Transverse colon (tissue), 4 donors: ENCODE data around the gene OSBPL10. TPM values are rescaled to one million over a fixed set of nuclear protein-coding genes. Genes with fewer than 3 reads are reported as not detected.

Experiments
- DNase-seq: peaks from one replicate; pipeline ENCODE4 v3.0.0-alpha.2; 2019
- H3K27ac ChIP-seq, 4 donors: fragments of 200-600 bp; sonication (generic); 2 replicates each; pipeline ENCODE4 v1.5.1; 2016 to 2018; ENCODE audit warnings: inconsistent platforms in 4 of 4
- H3K27me3 ChIP-seq: fragments of 200-600 bp; sonication (generic); 2 replicates; pipeline ENCODE4 v1.5.1; 2017; ENCODE audit warnings: inconsistent platforms
- H3K36me3 ChIP-seq, 4 donors: fragments of 200-600 bp; sonication (generic); 2 replicates each; pipeline ENCODE4 v1.5.1; 2017 to 2019; ENCODE audit warnings: inconsistent platforms in 4 of 4
- H3K4me1 ChIP-seq, 4 donors: fragments of 200-600 bp; sonication (generic); 2 replicates each; pipeline ENCODE4 v1.5.1; 2017 to 2020; ENCODE audit warnings: inconsistent platforms in 4 of 4
- H3K4me3 ChIP-seq, 4 donors: fragments of 200-600 bp; sonication (generic); 1 replicate in 1 of 4; 2 replicates in 3 of 4; pipeline versions ENCODE4 v1.5.1 to v1.6.1; 2017 to 2019; ENCODE audit warnings: inconsistent platforms in 4 of 4
- H3K9me3 ChIP-seq, 2 donors: fragments of 200-600 bp; sonication (generic); 2 replicates each; pipeline ENCODE4 v1.5.1; 2017 to 2019; ENCODE audit warnings: inconsistent platforms in 2 of 2
- EP300 ChIP-seq: sonication (generic); formaldehyde crosslinking; IDR thresholded peaks from one replicate; pipeline ENCODE4 v1.6.1; 2017; ENCODE audit warnings: antibody characterized with exemption, low read depth
- POLR2A ChIP-seq: fragments of 450-650 bp; IDR thresholded peaks from one replicate; pipeline ENCODE4 v1.6.1; 2016; ENCODE audit warnings: antibody characterized with exemption, mild to moderate bottlenecking, moderate library complexity
- POLR2AphosphoS5 ChIP-seq, 3 donors: sonication (generic); formaldehyde crosslinking; IDR thresholded peaks; one replicate each; pipeline ENCODE4 v1.6.1; 2016; ENCODE audit warnings: antibody characterized with exemption in 3 of 3
- WGBS, 2 donors: methylation state at CpG; one replicate each; pipeline ENCODE4 v1.1.5; 2018; ENCODE audit warnings: low coverage in 1 of 2; 5-methylcytosine and 5-hydroxymethylcytosine counted together
- in situ Hi-C, 4 donors: fragments of 200-750 bp; cut with MboI; loops; one replicate each; pipeline versions ENCODE4 v1.15.0 to v1.15.1; 2017; ENCODE audit warnings: low sequenced_read_pairs in 3 of 4, low pct_ligation_motif_present in 1 of 4, low pct_unique_long_range_greater_than_20kb in 1 of 4
- intact Hi-C: fragments of 100-400 bp; cut with DNase I; formaldehyde crosslinking; loops from one replicate; pipeline ENCODE4 v1.15.1; 2023; ENCODE audit warnings: low total_unique reads
- total RNA-seq, 4 donors: library from RNA; depleted of rRNA; stranded (reverse); fragments of >200 nt; gene quantifications; one replicate each; pipeline ENCODE4 v1.1.0, GENCODE V29; 2016
- TF ChIP-seq, protein P1 (sequence below), 5 experiments: fragments of 200-600 bp in 3 of 5; fragments of 450-650 bp in 2 of 5; sonication (generic) in 3 of 5; IDR thresholded peaks; 1 replicate in 2 of 5; 2 replicates in 3 of 5; pipeline ENCODE4 v1.5.1; 2016 to 2017; ENCODE audit warnings: antibody characterized with exemption in 5 of 5, inconsistent platforms in 3 of 5, mild to moderate bottlenecking in 2 of 5, moderate library complexity in 1 of 5

The OSBPL10 gene
- total RNA-seq, 4 donors from 2014 or later = 10.0 to 34.8 (median 19.5) TPM

DNA sequence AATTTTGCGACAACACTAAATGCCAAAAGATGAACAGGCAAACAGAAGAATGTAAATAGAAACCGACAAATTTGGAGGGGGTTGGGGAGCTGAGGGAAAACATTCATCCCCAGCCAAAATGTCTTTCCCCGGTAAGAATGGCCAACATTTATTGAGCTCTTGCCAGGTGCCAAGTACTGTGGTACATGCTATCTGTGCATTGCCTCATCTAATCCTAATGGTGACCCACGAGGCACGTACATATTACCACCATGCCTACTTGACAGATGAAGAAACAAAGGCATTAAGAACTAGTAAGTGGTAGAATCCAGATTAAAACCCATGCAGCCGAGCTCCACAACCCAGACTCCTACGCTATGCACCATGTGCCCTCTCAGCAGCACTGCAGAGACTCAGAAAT, 242.7 kb downstream of the OSBPL10 start:
- Histone ChIP-seq H3K27me3 (no peaks in the 10 kb centered on the region), H3K4me1 (peaks cover 0 to 3% (median 0%) of the 10 kb centered on the region in 4 donors), H3K27ac (no peak overlapping the region), H3K9me3 (no peaks in the 10 kb centered on the region), H3K36me3 (no peaks in the 10 kb centered on the region), H3K4me3 (no peak overlapping the region)
- no peak for DNase-seq
- WGBS, 2 donors = 40 to 77% methylated on average over 3 to 7 of the region's 7 CpGs
- intact Hi-C loops (no loop called here), in situ Hi-C loops (no loop called here)
- no peak for TF ChIP-seq POLR2A
- TF ChIP-seq, protein P1, sequence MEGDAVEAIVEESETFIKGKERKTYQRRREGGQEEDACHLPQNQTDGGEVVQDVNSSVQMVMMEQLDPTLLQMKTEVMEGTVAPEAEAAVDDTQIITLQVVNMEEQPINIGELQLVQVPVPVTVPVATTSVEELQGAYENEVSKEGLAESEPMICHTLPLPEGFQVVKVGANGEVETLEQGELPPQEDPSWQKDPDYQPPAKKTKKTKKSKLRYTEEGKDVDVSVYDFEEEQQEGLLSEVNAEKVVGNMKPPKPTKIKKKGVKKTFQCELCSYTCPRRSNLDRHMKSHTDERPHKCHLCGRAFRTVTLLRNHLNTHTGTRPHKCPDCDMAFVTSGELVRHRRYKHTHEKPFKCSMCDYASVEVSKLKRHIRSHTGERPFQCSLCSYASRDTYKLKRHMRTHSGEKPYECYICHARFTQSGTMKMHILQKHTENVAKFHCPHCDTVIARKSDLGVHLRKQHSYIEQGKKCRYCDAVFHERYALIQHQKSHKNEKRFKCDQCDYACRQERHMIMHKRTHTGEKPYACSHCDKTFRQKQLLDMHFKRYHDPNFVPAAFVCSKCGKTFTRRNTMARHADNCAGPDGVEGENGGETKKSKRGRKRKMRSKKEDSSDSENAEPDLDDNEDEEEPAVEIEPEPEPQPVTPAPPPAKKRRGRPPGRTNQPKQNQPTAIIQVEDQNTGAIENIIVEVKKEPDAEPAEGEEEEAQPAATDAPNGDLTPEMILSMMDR (IDR thresholded peaks at IDR 0.05) = no peak
- no peak for TF ChIP-seq POLR2AphosphoS5 (IDR thresholded peaks at IDR 0.05)
- no peak for TF ChIP-seq EP300

DNA sequence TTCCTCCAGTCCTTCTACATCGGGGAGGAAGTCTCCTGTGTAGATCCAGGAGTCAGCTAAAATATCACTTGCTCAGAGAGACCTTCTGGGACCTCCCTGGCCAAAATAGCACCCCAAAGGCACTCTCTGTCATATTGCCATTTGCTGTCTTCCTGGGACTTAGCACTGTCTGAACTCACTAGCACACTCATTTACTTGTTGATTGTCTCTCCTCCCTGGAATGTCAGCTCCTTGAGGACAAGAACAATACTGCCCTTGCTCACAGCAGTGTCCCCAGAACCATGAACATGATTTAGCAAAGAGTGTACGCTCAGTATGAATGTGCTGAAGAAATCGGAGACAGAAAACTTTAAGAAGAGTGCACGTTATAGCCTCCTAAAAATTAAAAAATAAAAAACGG, 245.4 kb downstream of the OSBPL10 start:
- H3K27me3 ChIP-seq = no peaks in the 10 kb centered on the region
- TF ChIP-seq, protein P1 (IDR thresholded peaks at IDR 0.05) = no peak
- no peak for TF ChIP-seq POLR2A
- no peak for TF ChIP-seq POLR2AphosphoS5 (IDR thresholded peaks at IDR 0.05)
- no peak for TF ChIP-seq EP300
- H3K9me3 ChIP-seq = no peaks in the 10 kb centered on the region
- H3K4me1 ChIP-seq = peaks cover 0 to 3% (median 0%) of the 10 kb centered on the region in 4 donors
- no peaks in the 10 kb centered on the region for H3K36me3 ChIP-seq
- H3K4me3 ChIP-seq = no peak overlapping the region
- in situ Hi-C loops (no loop called here), intact Hi-C loops (no loop called here)
- WGBS, 2 donors = 86 to 89% methylated on average over 5 of the region's 5 CpGs
- H3K27ac ChIP-seq = no peak overlapping the region
- no peak for DNase-seq

DNA sequence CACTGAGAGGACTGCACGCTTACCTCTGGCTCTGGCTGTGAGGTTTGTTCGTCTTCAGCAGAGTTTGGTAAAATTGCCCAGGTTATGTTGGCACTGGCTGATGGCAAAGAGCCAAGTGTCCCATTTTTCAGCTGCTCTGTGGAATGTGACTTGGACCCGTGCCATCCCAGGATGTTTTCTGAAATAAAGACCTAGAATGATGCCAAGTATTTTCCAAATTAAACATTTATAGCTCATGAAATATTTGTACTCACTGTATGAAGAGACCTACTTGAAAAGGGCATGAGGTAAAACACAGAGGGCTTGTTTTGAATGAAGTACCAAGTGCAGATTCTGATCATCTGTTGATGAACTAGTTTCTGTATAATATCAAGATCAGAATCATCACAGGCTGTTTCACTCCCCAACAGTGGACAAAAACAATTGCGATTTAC, 247.8 kb downstream of the OSBPL10 start:
- Histone ChIP-seq H3K27me3 (no peaks in the 10 kb centered on the region), H3K4me1 (peaks cover 0 to 2% (median 0%) of the 10 kb centered on the region in 4 donors), H3K4me3 (no peak overlapping the region), H3K9me3 (no peaks in the 10 kb centered on the region), H3K36me3 (no peaks in the 10 kb centered on the region), H3K27ac (no peak overlapping the region)
- TF ChIP-seq POLR2AphosphoS5 (IDR thresholded peaks at IDR 0.05) (no peak), EP300 (no peak), POLR2A (no peak)
- TF ChIP-seq, protein P1 (IDR thresholded peaks at IDR 0.05) = no peak
- WGBS, 2 donors = 66 to 88% methylated on average over 4 of the region's 4 CpGs
- in situ Hi-C loops (no loop called here), intact Hi-C loops (no loop called here)
- no peak for DNase-seq

DNA sequence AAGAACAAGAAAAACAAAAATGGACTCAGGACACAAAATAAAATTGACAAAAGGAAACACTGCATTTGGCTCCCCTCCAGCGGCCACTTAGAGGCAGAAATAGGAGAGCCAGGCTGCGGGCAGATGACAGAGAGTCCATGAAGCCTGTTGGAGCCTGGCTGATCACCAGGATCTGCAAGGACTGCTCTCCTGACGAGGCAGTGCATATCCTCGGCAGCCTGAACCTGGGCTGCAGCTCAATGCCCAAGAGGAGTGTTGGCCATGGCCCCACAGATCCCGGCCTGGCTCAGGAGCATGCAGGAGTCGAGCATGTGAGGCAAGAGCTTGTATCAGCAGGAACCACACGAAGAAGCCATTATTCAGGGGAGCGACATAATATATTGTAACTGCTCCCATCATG, 248.5 kb downstream of the OSBPL10 start:
- TF ChIP-seq POLR2A (no peak), POLR2AphosphoS5 (IDR thresholded peaks at IDR 0.05) (no peak), EP300 (no peak)
- TF ChIP-seq, protein P1 (IDR thresholded peaks at IDR 0.05) = no peak
- DNase-seq = no peak
- 87 to 90% methylated on average over 4 to 8 of the region's 8 CpGs for WGBS, 2 donors
- Histone ChIP-seq H3K9me3 (no peaks in the 10 kb centered on the region), H3K4me3 (no peak overlapping the region), H3K36me3 (no peaks in the 10 kb centered on the region), H3K27me3 (no peaks in the 10 kb centered on the region), H3K4me1 (no peaks in the 10 kb centered on the region), H3K27ac (no peak overlapping the region)
- intact Hi-C loops = no loop called here
- in situ Hi-C loops = no loop called here
